OCI-LY1 (cell line): ENCODE data around the gene PTPRN2.

Experiments used
- H2AFZ ChIP-seq: fragments of 200-600 bp; sonication (generic), shearing (Covaris generic); 2 replicates; pipeline ENCODE4 v1.6.0; 2014; ENCODE audit warnings: antibody characterized with exemption, mild to moderate bottlenecking, low read length
- H3F3A ChIP-seq: fragments of 200-600 bp; sonication (generic), shearing (Covaris generic); 2 replicates; pipeline ENCODE4 v1.6.0; 2014; ENCODE audit warnings: mild to moderate bottlenecking, antibody characterized with exemption, low read length, moderate library complexity; ENCODE audit not compliant: insufficient read depth
- H3K27ac ChIP-seq: fragments of 200-600 bp; sonication (generic); 2 replicates; pipeline ENCODE4 v1.5.1; 2014; ENCODE audit warnings: low read length, mixed run types, mild to moderate bottlenecking, low read depth; ENCODE audit not compliant: poor library complexity, severe bottlenecking
- H3K27me3 ChIP-seq: fragments of 200-600 bp; sonication (generic); 2 replicates; pipeline ENCODE4 v1.6.0; 2014; ENCODE audit warnings: antibody characterized with exemption, mild to moderate bottlenecking, low read length, moderate library complexity; ENCODE audit not compliant: insufficient read depth
- H3K36me3 ChIP-seq: fragments of 200-600 bp; sonication (generic); 2 replicates; pipeline ENCODE4 v1.6.1; 2014; ENCODE audit warnings: mild to moderate bottlenecking, antibody characterized with exemption, low read length, moderate library complexity, mixed read lengths; ENCODE audit not compliant: insufficient read depth
- H3K4me1 ChIP-seq: fragments of 200-600 bp; sonication (generic); 2 replicates; pipeline ENCODE4 v1.5.1; 2014; ENCODE audit warnings: mild to moderate bottlenecking, low read length, moderate library complexity; ENCODE audit not compliant: insufficient read depth, severe bottlenecking
- H3K4me2 ChIP-seq: fragments of 200-600 bp; sonication (generic), shearing (Covaris generic); 2 replicates; pipeline ENCODE4 v1.6.1; 2014; ENCODE audit warnings: low read length
- H3K4me3 ChIP-seq: fragments of 200-600 bp; sonication (generic); 2 replicates; pipeline ENCODE4 v1.5.1; 2014; ENCODE audit warnings: low read length, low read depth, mild to moderate bottlenecking, mixed read lengths; ENCODE audit not compliant: poor library complexity, severe bottlenecking
- H3K79me2 ChIP-seq: fragments of 200-600 bp; shearing (Covaris generic); 2 replicates; pipeline ENCODE4 v1.6.1; 2016; ENCODE audit warnings: mixed run types, low read length, mixed read lengths; ENCODE audit not compliant: insufficient read depth
- H3K9ac ChIP-seq: fragments of 200-600 bp; sonication (generic), shearing (Covaris generic); 2 replicates; pipeline ENCODE4 v1.6.1; 2014; ENCODE audit warnings: mild to moderate bottlenecking, low read length, mixed read lengths
- H3K9me2 ChIP-seq: fragments of 200-600 bp; sonication (generic), shearing (Covaris generic); 2 replicates; pipeline ENCODE4 v1.6.1; 2014; ENCODE audit warnings: low read depth, mild to moderate bottlenecking, low read length, mixed read lengths
- H3K9me3 ChIP-seq: fragments of 200-600 bp; shearing (Covaris generic); 2 replicates; pipeline ENCODE4 v1.6.1; 2014; ENCODE audit warnings: low read length, mixed read lengths
- H4K20me1 ChIP-seq: fragments of 200-600 bp; sonication (generic), shearing (Covaris generic); 2 replicates; pipeline ENCODE4 v1.6.0; 2016; ENCODE audit warnings: mild to moderate bottlenecking, low read length; ENCODE audit not compliant: insufficient read depth
- EZH2 ChIP-seq: fragments of 200-600 bp; sonication (generic), shearing (Covaris generic); IDR thresholded peaks from 2 replicates; pipeline ENCODE4 v1.8.0; 2017; ENCODE audit warnings: borderline replicate concordance, mixed run types, mild to moderate bottlenecking, antibody characterized with exemption, low read length, moderate library complexity, mixed read lengths
- TF ChIP-seq, protein P1 (sequence below): fragments of 200-600 bp; sonication (generic), shearing (Covaris generic); IDR thresholded peaks from 2 replicates; pipeline ENCODE4 v1.5.1; 2017; ENCODE audit warnings: mild to moderate bottlenecking, antibody characterized with exemption, low read length, moderate library complexity, mixed read lengths

Gene PTPRN2

DNA sequence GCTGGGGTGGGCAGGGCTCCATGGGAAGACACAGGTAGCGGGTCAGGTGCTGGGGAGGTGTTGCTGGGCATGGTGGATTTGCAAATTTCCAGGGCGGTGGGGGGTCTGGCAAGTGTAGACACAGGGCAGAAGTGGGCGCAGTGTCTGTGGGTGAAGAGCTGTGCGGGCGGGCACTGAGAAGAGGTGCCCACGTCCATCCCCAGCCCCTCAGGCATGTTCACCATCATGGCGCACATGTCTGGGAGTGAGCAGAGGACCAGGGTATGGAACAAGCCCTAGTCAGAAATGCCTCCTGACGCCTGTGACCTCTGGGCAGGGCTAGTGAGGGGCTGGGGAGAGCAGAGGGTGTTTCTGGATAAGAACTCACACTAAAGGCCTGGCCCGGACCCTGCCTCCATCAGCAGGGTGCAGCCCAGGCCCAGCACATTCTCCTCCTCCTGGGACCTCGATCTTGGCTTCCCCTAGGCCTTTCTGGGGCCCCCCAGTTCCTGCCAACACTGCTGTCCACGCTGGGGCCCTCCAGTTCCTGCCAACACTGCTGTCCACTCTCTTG, 612.9 kb downstream of the PTPRN2 start:
- H3K27me3 ChIP-seq = no peaks in the 10 kb centered on the region; the same call in 1 of the 2 replicates
- no peaks in the 10 kb centered on the region for H3K9me2 ChIP-seq
- H3K4me1 ChIP-seq = no peaks in the 10 kb centered on the region
- H3K9ac ChIP-seq = no peak overlapping the region
- H3K4me2 ChIP-seq = no peak overlapping the region
- H3K79me2 ChIP-seq = no peaks in the 10 kb centered on the region
- H3F3A ChIP-seq = no peaks in the 10 kb centered on the region
- no peaks in the 10 kb centered on the region for H3K36me3 ChIP-seq
- H4K20me1 ChIP-seq = no peaks in the 10 kb centered on the region
- TF ChIP-seq EZH2 = no peak
- TF ChIP-seq, protein P1, sequence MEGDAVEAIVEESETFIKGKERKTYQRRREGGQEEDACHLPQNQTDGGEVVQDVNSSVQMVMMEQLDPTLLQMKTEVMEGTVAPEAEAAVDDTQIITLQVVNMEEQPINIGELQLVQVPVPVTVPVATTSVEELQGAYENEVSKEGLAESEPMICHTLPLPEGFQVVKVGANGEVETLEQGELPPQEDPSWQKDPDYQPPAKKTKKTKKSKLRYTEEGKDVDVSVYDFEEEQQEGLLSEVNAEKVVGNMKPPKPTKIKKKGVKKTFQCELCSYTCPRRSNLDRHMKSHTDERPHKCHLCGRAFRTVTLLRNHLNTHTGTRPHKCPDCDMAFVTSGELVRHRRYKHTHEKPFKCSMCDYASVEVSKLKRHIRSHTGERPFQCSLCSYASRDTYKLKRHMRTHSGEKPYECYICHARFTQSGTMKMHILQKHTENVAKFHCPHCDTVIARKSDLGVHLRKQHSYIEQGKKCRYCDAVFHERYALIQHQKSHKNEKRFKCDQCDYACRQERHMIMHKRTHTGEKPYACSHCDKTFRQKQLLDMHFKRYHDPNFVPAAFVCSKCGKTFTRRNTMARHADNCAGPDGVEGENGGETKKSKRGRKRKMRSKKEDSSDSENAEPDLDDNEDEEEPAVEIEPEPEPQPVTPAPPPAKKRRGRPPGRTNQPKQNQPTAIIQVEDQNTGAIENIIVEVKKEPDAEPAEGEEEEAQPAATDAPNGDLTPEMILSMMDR = no peak
- H2AFZ ChIP-seq = no peak overlapping the region
- no peaks in the 10 kb centered on the region; the same call in 1 of the 2 replicates for H3K9me3 ChIP-seq
- no peak overlapping the region for H3K27ac ChIP-seq
- no peak overlapping the region for H3K4me3 ChIP-seq

DNA sequence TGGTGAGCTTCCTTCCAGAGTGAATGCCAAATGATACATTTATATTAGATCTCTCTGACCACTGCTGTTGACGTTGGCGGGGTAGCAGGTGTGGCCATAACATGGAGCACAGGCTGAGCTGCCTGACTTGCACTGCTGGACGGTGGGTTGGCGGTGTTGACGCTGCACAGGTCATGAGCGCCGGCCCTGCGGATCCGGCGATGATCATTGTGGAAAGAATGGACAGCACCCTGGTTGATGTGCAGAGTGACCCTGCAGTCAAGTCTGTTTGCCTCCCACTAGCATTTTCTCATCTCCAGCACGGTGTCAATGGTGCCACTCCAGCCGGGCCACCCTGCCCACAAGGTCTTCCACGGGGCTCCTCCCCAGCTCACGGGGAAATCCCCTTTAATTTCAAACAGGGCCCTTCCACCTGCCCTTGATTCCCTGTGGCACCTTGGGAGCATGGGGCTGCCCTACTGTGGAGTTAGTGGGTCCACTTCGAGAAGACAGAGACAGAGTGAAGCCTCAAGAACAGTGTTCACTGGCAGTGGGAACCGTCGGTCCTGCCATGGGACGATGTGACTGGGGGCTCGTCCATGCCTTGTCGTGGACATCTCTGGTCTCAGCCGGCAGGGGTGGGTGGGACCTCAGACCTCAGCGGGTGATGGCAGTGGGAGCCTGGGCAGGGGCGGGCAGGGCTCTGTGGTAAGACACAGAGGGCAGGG, 613.5 kb downstream of the PTPRN2 start:
- no peak overlapping the region for H3K9ac ChIP-seq
- no peaks in the 10 kb centered on the region; the same call in 1 of the 2 replicates for H3K27me3 ChIP-seq
- H3K79me2 ChIP-seq = no peaks in the 10 kb centered on the region
- no peak overlapping the region for H3K27ac ChIP-seq
- H3K36me3 ChIP-seq = no peaks in the 10 kb centered on the region; the same call in 1 of the 2 replicates
- no peak overlapping the region for H3K4me2 ChIP-seq
- no peaks in the 10 kb centered on the region for H4K20me1 ChIP-seq
- no peaks in the 10 kb centered on the region for H3F3A ChIP-seq
- no peaks in the 10 kb centered on the region for H3K4me1 ChIP-seq
- no peak overlapping the region for H2AFZ ChIP-seq
- no peak overlapping the region for H3K4me3 ChIP-seq
- H3K9me3 ChIP-seq = no peaks in the 10 kb centered on the region; the same call in 1 of the 2 replicates
- no peak for TF ChIP-seq EZH2
- TF ChIP-seq, protein P1 = no peak
- no peaks in the 10 kb centered on the region for H3K9me2 ChIP-seq

DNA sequence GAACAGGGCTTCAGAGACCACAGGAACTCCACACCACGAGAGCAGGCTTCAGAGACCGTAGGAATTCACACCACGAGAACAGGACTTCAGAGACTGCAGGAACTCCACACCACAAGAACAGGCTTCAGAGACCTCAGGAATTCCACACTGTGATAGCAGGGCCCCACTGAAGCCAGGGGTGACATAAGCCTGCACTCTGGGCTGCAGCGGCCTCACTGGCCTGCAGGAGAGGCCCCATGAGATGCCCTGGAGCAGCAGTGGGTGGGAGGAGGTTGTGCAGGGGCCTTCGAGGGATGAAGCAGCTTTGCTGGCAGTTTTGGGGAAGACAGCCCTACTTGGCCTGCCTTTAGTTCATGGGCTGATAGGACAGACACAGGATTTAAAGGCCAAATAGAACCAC, 614.7 kb downstream of the PTPRN2 start:
- H3K9me2 ChIP-seq = no peaks in the 10 kb centered on the region
- H3K9ac ChIP-seq = no peak overlapping the region
- no peak overlapping the region for H2AFZ ChIP-seq
- TF ChIP-seq EZH2 = no peak
- TF ChIP-seq, protein P1 = no peak
- no peaks in the 10 kb centered on the region for H4K20me1 ChIP-seq
- H3K4me2 ChIP-seq = no peak overlapping the region
- H3K36me3 ChIP-seq = no peaks in the 10 kb centered on the region; the same call in 1 of the 2 replicates
- no peak overlapping the region for H3K27ac ChIP-seq
- no peaks in the 10 kb centered on the region for H3F3A ChIP-seq
- no peaks in the 10 kb centered on the region for H3K4me1 ChIP-seq
- no peak overlapping the region for H3K4me3 ChIP-seq
- no peaks in the 10 kb centered on the region for H3K79me2 ChIP-seq
- no peaks in the 10 kb centered on the region; the same call in 1 of the 2 replicates for H3K9me3 ChIP-seq
- no peaks in the 10 kb centered on the region; the same call in 1 of the 2 replicates for H3K27me3 ChIP-seq
